Gastrocnemius medialis (tissue), 4 donors: ENCODE measurements around the gene OR6C75. TPM values are rescaled to one million over a fixed set of nuclear protein-coding genes. Genes with fewer than 3 reads are reported as not detected.
"Not testable (repeated sequence)": the region's sequence is repeated elsewhere in the genome, so short reads cannot be mapped to it uniquely, and the experiment has no call there.

Experiments
- ATAC-seq, 2 donors: fragments of 150-250 bp; one replicate each; pipeline ENCODE4 v1.9.1; 2016
- DNase-seq, 2 donors: peaks; one replicate each; pipeline ENCODE4 v3.0.0-alpha.2; 2019
- H3K27ac ChIP-seq, 4 donors: fragments of 200-600 bp; sonication (generic); 1 replicate in 1 of 4; 2 replicates in 3 of 4; pipeline ENCODE4 v1.5.1; 2016 to 2018; ENCODE audit warnings: mild to moderate bottlenecking in 2 of 4, moderate library complexity in 1 of 4
- H3K27me3 ChIP-seq, 3 donors: fragments of 200-600 bp; sonication (generic) in 2 of 3; 1 replicate in 1 of 3; 2 replicates in 2 of 3; pipeline versions ENCODE4 v1.5.1 to v1.6.0; 2016 to 2019; ENCODE audit warnings: mild to moderate bottlenecking in 1 of 3, moderate library complexity in 1 of 3
- H3K36me3 ChIP-seq, 2 donors: fragments of 200-600 bp; sonication (generic) in 1 of 2; one replicate each; pipeline ENCODE4 v1.5.1; 2017 to 2018
- H3K4me1 ChIP-seq, 2 donors: fragments of 200-600 bp; sonication (generic) in 1 of 2; one replicate each; pipeline ENCODE4 v1.5.1; 2016 to 2017; ENCODE audit warnings: mild to moderate bottlenecking in 2 of 2
- H3K4me3 ChIP-seq, 4 donors: fragments of 200-600 bp; sonication (generic) in 3 of 4; 1 replicate in 1 of 4; 2 replicates in 3 of 4; pipeline ENCODE4 v1.5.1; 2016 to 2019; ENCODE audit warnings: mild to moderate bottlenecking in 2 of 4
- H3K9me3 ChIP-seq, 3 donors: fragments of 200-600 bp; sonication (generic) in 2 of 3; 1 replicate in 1 of 3; 2 replicates in 2 of 3; pipeline ENCODE4 v1.5.1; 2016 to 2019
- CTCF ChIP-seq, 5 experiments: fragments of 450-650 bp in 3 of 5; fragments of 200-600 bp in 2 of 5; sonication (generic) in 2 of 5; IDR thresholded peaks in 4 of 5; conservative IDR thresholded peaks in 1 of 5; 1 replicate in 4 of 5; 2 replicates in 1 of 5; pipeline ENCODE4 v1.5.1; 2016 to 2019; ENCODE audit warnings: antibody characterized with exemption in 5 of 5, mild to moderate bottlenecking in 3 of 5, moderate library complexity in 3 of 5
- POLR2A ChIP-seq, 2 donors: fragments of 450-650 bp; IDR thresholded peaks; one replicate each; pipeline ENCODE4 v1.6.1; 2017; ENCODE audit warnings: antibody characterized with exemption in 2 of 2, mild to moderate bottlenecking in 2 of 2, moderate library complexity in 2 of 2
- in situ Hi-C, 4 donors: fragments of 200-750 bp; cut with MboI; loops; one replicate each; pipeline versions ENCODE4 v1.15.0 to v1.8.0; 2017; ENCODE audit warnings: low sequenced_read_pairs in 4 of 4
- intact Hi-C: fragments of 100-400 bp; cut with DNase I; formaldehyde crosslinking; loops from one replicate; pipeline ENCODE4 v1.15.1; 2023; ENCODE audit warnings: low total_unique reads
- total RNA-seq, 4 donors: library from RNA; depleted of rRNA; stranded (reverse); fragments of >200 nt; gene quantifications; one replicate each; pipeline versions ENCODE4 v1.1.0 to v1.2.3, GENCODE V29; 2016

Gene OR6C75
- not detected for total RNA-seq

- DNase-seq, result no peak
- intact Hi-C loops (no loop called here), in situ Hi-C loops (no loop called here)
- Histone ChIP-seq H3K36me3 (no peaks in the 10 kb centered on the region), H3K9me3 (no peaks in the 10 kb centered on the region), H3K4me3 (no peak within 1 kb of the TSS), H3K27me3 (no peaks in the 10 kb centered on the region), H3K27ac (no peak within 1 kb of the TSS), H3K4me1 (no peaks in the 10 kb centered on the region)
- TF ChIP-seq POLR2A (IDR thresholded peaks at IDR 0.05), result no peak
- TF ChIP-seq CTCF (IDR thresholded peaks at IDR 0.05 in 4 of 5, conservative IDR thresholded peaks at IDR 0.05 in 1 of 5), result no peak
- no peak for ATAC-seq
Observed at GRCh38 chr12:55362675-55363074, at the start of gene OR6C75. Gene OR6C75, plus strand, starts transcription at chr12:55362975. Its CDS starts 2,136 bp downstream, at chr12:55365111.

- DNase-seq (no peak), ATAC-seq (no peak)
- in situ Hi-C loops (no loop called here), intact Hi-C loops (no loop called here)
- TF ChIP-seq POLR2A (IDR thresholded peaks at IDR 0.05) (no peak), CTCF (IDR thresholded peaks at IDR 0.05 in 4 of 5, conservative IDR thresholded peaks at IDR 0.05 in 1 of 5) (no peak)
- no peaks in the 10 kb centered on the region for H3K9me3 ChIP-seq
- H3K36me3 ChIP-seq, result no peaks in the 10 kb centered on the region
- H3K27ac ChIP-seq, result no peak within 1 kb of the TSS
- H3K4me1 ChIP-seq, result no peaks in the 10 kb centered on the region
- H3K4me3 ChIP-seq, result no peak within 1 kb of the TSS
- no peaks in the 10 kb centered on the region for H3K27me3 ChIP-seq
Observed at GRCh38 chr12:55314043-55314442, 48.7 kb upstream of the OR6C75 start, which contains the start of gene OR6C1. Gene OR6C1, plus strand, starts transcription at chr12:55314343. Its CDS starts 6,257 bp downstream, at chr12:55320600.

GRCh38 chr12:55320201-55320600, 42.6 kb upstream of the OR6C75 start:
- H3K4me1 ChIP-seq, result no peaks in the 10 kb centered on the region
- ATAC-seq, result no peak
- in situ Hi-C loops, result no loop called here
- intact Hi-C loops, result no loop called here
- H3K27me3 ChIP-seq, result no peaks in the 10 kb centered on the region
- H3K4me3 ChIP-seq, result no peak overlapping the region
- no peaks in the 10 kb centered on the region for H3K36me3 ChIP-seq
- H3K9me3 ChIP-seq, result no peaks in the 10 kb centered on the region
- no peak for DNase-seq
- no peak for TF ChIP-seq POLR2A (IDR thresholded peaks at IDR 0.05)
- no peak for TF ChIP-seq CTCF (IDR thresholded peaks at IDR 0.05 in 4 of 5, conservative IDR thresholded peaks at IDR 0.05 in 1 of 5)
- H3K27ac ChIP-seq, result no peak overlapping the region

GRCh38 chr12:55325801-55326200, 37.0 kb upstream of the OR6C75 start:
- in situ Hi-C loops, intact Hi-C loops, H3K27me3 ChIP-seq, H3K4me3 ChIP-seq, H3K4me1 ChIP-seq, H3K27ac ChIP-seq, DNase-seq, H3K9me3 ChIP-seq, ATAC-seq, H3K36me3 ChIP-seq: not testable (repeated sequence)

GRCh38 chr12:55330446-55330845, 32.3 kb upstream of the OR6C75 start, which contains the start of gene OR6C3:
Gene OR6C3, plus strand, starts transcription at chr12:55330746. Its CDS starts 955 bp downstream, at chr12:55331701.
- no peaks in the 10 kb centered on the region for H3K27me3 ChIP-seq
- H3K4me3 ChIP-seq, result no peak within 1 kb of the TSS
- TF ChIP-seq POLR2A (IDR thresholded peaks at IDR 0.05), result no peak
- TF ChIP-seq CTCF (IDR thresholded peaks at IDR 0.05 in 4 of 5, conservative IDR thresholded peaks at IDR 0.05 in 1 of 5), result no peak
- DNase-seq (no peak), ATAC-seq (no peak)
- H3K9me3 ChIP-seq, result no peaks in the 10 kb centered on the region
- in situ Hi-C loops, result no loop called here
- H3K36me3 ChIP-seq, result no peaks in the 10 kb centered on the region
- no peaks in the 10 kb centered on the region for H3K4me1 ChIP-seq
- intact Hi-C loops, result no loop called here
- no peak within 1 kb of the TSS for H3K27ac ChIP-seq
